Mammary epithelial cell (primary cell): Measurements from ENCODE around the gene GCFC2.

Experiments
- CTCF ChIP-seq, 2 donors: IDR thresholded peaks in 1 of 2; conservative IDR thresholded peaks in 1 of 2; 2 replicates each; pipeline ENCODE4 v1.5.1; 2011 to 2012; ENCODE audit warnings: inconsistent platforms in 2 of 2, low read length in 2 of 2, mild to moderate bottlenecking in 2 of 2, control low read depth in 1 of 2, low read depth in 1 of 2; ENCODE audit not compliant: insufficient read depth in 1 of 2; ENCODE audit errors: extremely low read depth in 1 of 2
- EZH2 ChIP-seq: IDR thresholded peaks from 2 replicates; pipeline ENCODE4 v1.6.1; 2012; ENCODE audit warnings: low read length, inconsistent platforms, borderline replicate concordance

GRCh38 chr2:75720525-75720924, 9.8 kb upstream of the GCFC2 start:
- TF ChIP-seq CTCF (conservative IDR thresholded peaks at IDR 0.05 in 1 of 2, IDR thresholded peaks at IDR 0.05 in 1 of 2; ENCODE audit: extremely low read depth in 1 of 2, insufficient read depth in 1 of 2, low read depth in 1 of 2, low read length in 2 of 2) (no peak), EZH2 (no peak)
